22Rv1 (cell line): Measurements from ENCODE around the gene ASB4.

ENCODE experiments used
- CTCF ChIP-seq: fragments of 450-650 bp; IDR thresholded peaks from 2 replicates; pipeline ENCODE4 v1.5.1; 2017; ENCODE audit warnings: mild to moderate bottlenecking
- ZFX ChIP-seq: fragments of 450-650 bp; IDR thresholded peaks from 2 replicates; pipeline ENCODE4 v1.6.1; 2017; ENCODE audit warnings: antibody characterized with exemption, borderline replicate concordance

GRCh38 chr7:95585426-95585789, 99.7 kb downstream of the ASB4 start:
- TF ChIP-seq CTCF (no peak), ZFX (no peak)
